Mucosa of stomach (tissue), 1 donor: Measurements from ENCODE around the gene SRM.
"Not testable (repeated sequence)": the region's sequence is repeated elsewhere in the genome, so short reads cannot be mapped to it uniquely, and the experiment has no call there.

Experiments used
- H3K27me3 ChIP-seq: one replicate; pipeline ENCODE4 v1.7.0; 2013; ENCODE audit warnings: mild to moderate bottlenecking, low read length; ENCODE audit not compliant: control insufficient read depth, insufficient read depth
- H3K36me3 ChIP-seq: one replicate; pipeline ENCODE4 v1.7.0; 2013; ENCODE audit warnings: low read length; ENCODE audit not compliant: control insufficient read depth, insufficient read depth
- H3K4me1 ChIP-seq: one replicate; pipeline ENCODE4 v1.7.0; 2013; ENCODE audit warnings: mild to moderate bottlenecking, low read length; ENCODE audit not compliant: control insufficient read depth, insufficient read depth
- H3K4me3 ChIP-seq: one replicate; pipeline ENCODE4 v1.7.0; 2013; ENCODE audit warnings: low read length
- H3K9ac ChIP-seq: one replicate; pipeline ENCODE4 v1.7.0; 2013; ENCODE audit warnings: mild to moderate bottlenecking, low read length, moderate library complexity
- H3K9me3 ChIP-seq: one replicate; pipeline ENCODE4 v1.7.0; 2013; ENCODE audit warnings: mild to moderate bottlenecking, low read length, moderate library complexity; ENCODE audit not compliant: control insufficient read depth
- donor health status: Pancreatic carcinoma.

The SRM gene

GRCh38 chr1:11023201-11023600 is 36.6 kb downstream of the SRM start:
- no peak overlapping the region for H3K4me3 ChIP-seq
- no peaks in the 10 kb centered on the region for H3K4me1 ChIP-seq
- H3K9ac ChIP-seq = no peak overlapping the region
- H3K36me3 ChIP-seq = peaks cover 16% of the 10 kb centered on the region
- no peaks in the 10 kb centered on the region for H3K9me3 ChIP-seq
- no peaks in the 10 kb centered on the region for H3K27me3 ChIP-seq

- Histone ChIP-seq H3K27me3 (no peaks in the 10 kb centered on the region), H3K4me1 (no peaks in the 10 kb centered on the region), H3K9ac (no peak overlapping the region), H3K36me3 (peaks cover 20% of the 10 kb centered on the region), H3K4me3 (no peak overlapping the region), H3K9me3 (no peaks in the 10 kb centered on the region)
Measured at GRCh38 chr1:11019971-11020370, 39.8 kb downstream of the SRM start.

- peaks cover 20% of the 10 kb centered on the region for H3K36me3 ChIP-seq
- H3K9me3 ChIP-seq, H3K9ac ChIP-seq, H3K4me3 ChIP-seq, H3K27me3 ChIP-seq, H3K4me1 ChIP-seq: not testable (repeated sequence)
Measured at GRCh38 chr1:11019358-11019757, 40.5 kb downstream of the SRM start.

- peaks cover 16% of the 10 kb centered on the region for H3K4me1 ChIP-seq
Measured at GRCh38 chr1:11013160-11013531, 46.7 kb downstream of the SRM start.

GRCh38 chr1:11012260-11013159 is 47.3 kb downstream of the SRM start, which contains the start of gene TARDBP:
TARDBP (plus strand) TSS chr1:11012654; CDS start chr1:11013728, 1,074 bp downstream.
- peak within 1 kb of the TSS; percentile 99 for H3K9ac ChIP-seq
- H3K27me3 ChIP-seq = no peaks in the 10 kb centered on the region
- H3K36me3 ChIP-seq = peaks cover 4% of the 10 kb centered on the region
- H3K4me1 ChIP-seq = peaks cover 16% of the 10 kb centered on the region
- H3K9me3 ChIP-seq = no peaks in the 10 kb centered on the region
- H3K4me3 ChIP-seq = peak within 1 kb of the TSS; percentile 56

More at GRCh38 chr1:11013160-11013531, 46.7 kb downstream of the SRM start:
- Histone ChIP-seq H3K9ac (peak overlapping the region; percentile 99), H3K4me3 (peak overlapping the region; percentile 26), H3K36me3 (peaks cover 4% of the 10 kb centered on the region), H3K9me3 (no peaks in the 10 kb centered on the region), H3K27me3 (no peaks in the 10 kb centered on the region)
